Measurements from ENCODE around the gene FANCC.

- no peak for TF ChIP-seq CTCF (IDR thresholded peaks at IDR 0.05)
- TF ChIP-seq POLR2A (IDR thresholded peaks at IDR 0.05) = no peak
Measured at GRCh38 chr9:95250462-95251221, 66.9 kb downstream of the FANCC start.
